BE2C (cell line): ENCODE measurements around the gene SPOCK3.

ENCODE experiments used
- DNase-seq: peaks from one replicate; pipeline ENCODE4 v3.0.0-alpha.2; 2020
- H3K27me3 ChIP-seq: fragments of 250-450 bp; sonication (Bioruptor Pico); 2 replicates; pipeline ENCODE4 v1.5.1; 2020; ENCODE audit warnings: mild to moderate bottlenecking
- H3K36me3 ChIP-seq: fragments of 250-450 bp; sonication (Bioruptor Pico); 2 replicates; pipeline ENCODE4 v1.5.1; 2020; ENCODE audit warnings: mild to moderate bottlenecking
- H3K4me1 ChIP-seq: fragments of 250-450 bp; sonication (Bioruptor Pico); 2 replicates; pipeline ENCODE4 v1.5.1; 2020
- H3K4me3 ChIP-seq: 2 replicates; pipeline ENCODE4 v1.5.1; 2011; ENCODE audit warnings: low read depth, low read length
- H3K9me3 ChIP-seq: fragments of 250-450 bp; sonication (Bioruptor Pico); 2 replicates; pipeline ENCODE4 v1.5.1; 2020
- TF ChIP-seq, protein P1 (sequence below): IDR thresholded peaks from 2 replicates; pipeline ENCODE4 v1.5.1; 2012; ENCODE audit warnings: mild to moderate bottlenecking, low read depth, low read length

The SPOCK3 gene

DNA sequence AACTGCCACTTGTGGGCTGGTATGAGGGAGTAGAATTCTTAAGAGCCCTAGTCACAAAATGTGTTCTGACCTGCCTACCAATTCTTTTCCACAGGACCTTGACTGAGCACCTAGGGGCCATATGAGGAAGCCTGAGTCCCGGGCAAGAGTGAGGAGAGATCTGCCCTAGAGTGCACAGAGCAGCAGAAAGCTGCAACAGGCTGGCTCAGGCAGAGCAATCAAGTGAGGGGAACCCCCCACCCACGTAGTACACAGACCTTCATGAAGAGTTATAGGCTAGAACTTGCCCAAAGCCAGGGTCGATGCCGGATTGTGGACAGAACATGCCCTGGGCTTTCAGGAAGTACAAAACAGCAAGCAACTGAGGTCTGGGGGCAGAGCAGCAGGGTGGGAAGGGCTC, 117.0 kb downstream of the SPOCK3 start:
- Histone ChIP-seq H3K4me1 (peaks cover 3% of the 10 kb centered on the region; the same call in 1 of the 2 replicates), H3K36me3 (no peaks in the 10 kb centered on the region), H3K9me3 (no peaks in the 10 kb centered on the region), H3K27me3 (no peaks in the 10 kb centered on the region), H3K4me3 (no peak overlapping the region)
- DNase-seq = no peak
- TF ChIP-seq, protein P1, sequence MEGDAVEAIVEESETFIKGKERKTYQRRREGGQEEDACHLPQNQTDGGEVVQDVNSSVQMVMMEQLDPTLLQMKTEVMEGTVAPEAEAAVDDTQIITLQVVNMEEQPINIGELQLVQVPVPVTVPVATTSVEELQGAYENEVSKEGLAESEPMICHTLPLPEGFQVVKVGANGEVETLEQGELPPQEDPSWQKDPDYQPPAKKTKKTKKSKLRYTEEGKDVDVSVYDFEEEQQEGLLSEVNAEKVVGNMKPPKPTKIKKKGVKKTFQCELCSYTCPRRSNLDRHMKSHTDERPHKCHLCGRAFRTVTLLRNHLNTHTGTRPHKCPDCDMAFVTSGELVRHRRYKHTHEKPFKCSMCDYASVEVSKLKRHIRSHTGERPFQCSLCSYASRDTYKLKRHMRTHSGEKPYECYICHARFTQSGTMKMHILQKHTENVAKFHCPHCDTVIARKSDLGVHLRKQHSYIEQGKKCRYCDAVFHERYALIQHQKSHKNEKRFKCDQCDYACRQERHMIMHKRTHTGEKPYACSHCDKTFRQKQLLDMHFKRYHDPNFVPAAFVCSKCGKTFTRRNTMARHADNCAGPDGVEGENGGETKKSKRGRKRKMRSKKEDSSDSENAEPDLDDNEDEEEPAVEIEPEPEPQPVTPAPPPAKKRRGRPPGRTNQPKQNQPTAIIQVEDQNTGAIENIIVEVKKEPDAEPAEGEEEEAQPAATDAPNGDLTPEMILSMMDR = no peak

DNA sequence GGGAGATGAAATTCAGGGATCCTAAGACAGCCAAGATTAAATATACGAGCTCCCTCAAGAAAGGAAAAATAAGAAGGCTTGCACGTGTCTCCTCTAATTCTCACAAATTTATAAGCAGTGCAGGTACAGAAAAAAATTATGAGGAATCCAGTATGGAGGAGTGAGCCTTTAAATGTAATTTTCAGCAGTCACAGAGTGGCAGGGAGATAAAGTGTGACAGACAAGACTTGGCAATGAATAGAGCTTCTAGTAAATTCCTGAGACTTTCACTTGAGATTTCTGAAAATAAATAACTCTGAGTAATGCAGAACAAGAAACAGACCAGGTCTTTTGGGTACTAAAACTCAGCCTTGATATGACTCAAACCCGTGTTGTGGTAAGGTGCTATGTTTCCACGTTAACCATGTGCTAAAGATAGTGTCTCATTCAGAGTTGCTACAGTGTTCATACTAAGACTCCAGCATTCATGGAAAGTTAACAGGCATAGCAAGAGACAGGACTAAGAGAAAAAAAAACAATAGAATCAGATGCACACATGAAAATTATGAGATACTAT, 119.8 kb downstream of the SPOCK3 start:
- Histone ChIP-seq H3K4me3 (no peak overlapping the region), H3K27me3 (no peaks in the 10 kb centered on the region), H3K36me3 (no peaks in the 10 kb centered on the region), H3K9me3 (no peaks in the 10 kb centered on the region), H3K4me1 (peaks cover 3% of the 10 kb centered on the region; the same call in 1 of the 2 replicates)
- no peak for DNase-seq
- TF ChIP-seq, protein P1 = no peak

DNA sequence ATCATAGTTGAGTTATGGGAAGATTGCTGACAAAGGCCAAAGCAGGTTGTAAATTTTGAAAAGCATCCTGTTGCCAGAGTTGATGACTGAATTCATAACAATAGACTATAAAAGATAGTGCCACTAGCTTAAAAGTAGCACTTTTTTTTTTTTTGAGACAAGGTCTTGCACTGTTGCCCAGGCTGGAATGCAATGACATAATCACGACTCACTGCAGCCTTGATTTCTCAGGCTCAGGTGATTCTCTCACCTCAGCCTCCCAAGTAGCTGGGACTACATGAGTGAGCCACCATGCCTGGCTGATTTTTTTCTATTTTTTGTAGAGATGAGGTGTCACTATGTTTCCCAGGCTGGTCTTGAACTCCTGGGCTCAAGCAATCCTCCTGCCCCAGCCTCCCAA, 122.7 kb downstream of the SPOCK3 start:
- no peaks in the 10 kb centered on the region for H3K27me3 ChIP-seq
- H3K4me3 ChIP-seq = no peak overlapping the region
- no peaks in the 10 kb centered on the region for H3K36me3 ChIP-seq
- no peaks in the 10 kb centered on the region for H3K9me3 ChIP-seq
- TF ChIP-seq, protein P1 = no peak
- peaks cover 3% of the 10 kb centered on the region; the same call in 1 of the 2 replicates for H3K4me1 ChIP-seq
- DNase-seq = no peak

DNA sequence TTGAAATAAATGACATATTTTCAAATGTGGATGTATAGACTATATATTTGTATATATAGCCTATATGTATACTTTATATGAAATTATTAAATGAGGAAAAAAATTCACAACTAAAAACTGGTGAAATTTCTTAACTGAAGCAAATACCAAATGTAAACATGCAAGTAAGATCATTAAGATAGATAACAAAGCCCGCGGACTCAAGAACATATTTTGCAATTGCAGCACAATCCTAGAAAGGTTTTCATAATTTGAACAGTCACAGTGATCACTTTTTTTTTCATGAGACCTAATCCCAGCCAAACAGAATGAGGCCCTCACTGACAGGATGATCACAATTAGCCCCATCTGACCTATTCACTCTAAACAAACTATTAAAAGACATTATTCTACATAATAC, 123.2 kb downstream of the SPOCK3 start:
- H3K27me3 ChIP-seq = no peaks in the 10 kb centered on the region

DNA sequence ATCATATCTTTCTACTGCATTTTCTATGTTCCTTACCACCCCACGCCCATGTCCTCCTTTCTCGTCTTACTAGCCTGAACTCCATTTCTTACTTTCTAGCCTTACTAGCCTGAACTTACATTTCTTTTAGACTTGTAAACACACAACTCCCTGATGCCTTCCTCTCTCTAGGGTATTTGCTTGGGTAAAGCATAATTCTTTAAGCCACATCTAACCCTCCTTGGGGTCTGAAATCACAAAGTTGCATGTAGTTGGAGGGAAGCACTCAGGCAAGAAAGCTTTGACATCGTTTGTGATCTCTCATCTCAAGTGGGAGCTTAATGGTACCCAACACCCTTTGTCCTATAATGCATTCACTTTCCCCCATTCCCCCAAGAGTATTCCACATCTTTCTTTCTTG, 124.4 kb downstream of the SPOCK3 start:
- no peak overlapping the region for H3K4me3 ChIP-seq
- H3K36me3 ChIP-seq = no peaks in the 10 kb centered on the region
- no peak for DNase-seq
- no peaks in the 10 kb centered on the region for H3K9me3 ChIP-seq
- TF ChIP-seq, protein P1 = no peak
- H3K27me3 ChIP-seq = no peaks in the 10 kb centered on the region
- peaks cover 3% of the 10 kb centered on the region; the same call in 1 of the 2 replicates for H3K4me1 ChIP-seq

More for the DNA sequence above, 123.2 kb downstream of the SPOCK3 start:
- H3K4me1 ChIP-seq = peaks cover 3% of the 10 kb centered on the region; the same call in 1 of the 2 replicates
- H3K4me3 ChIP-seq = no peak overlapping the region
- DNase-seq = no peak
- TF ChIP-seq, protein P1 = no peak
- H3K9me3 ChIP-seq = no peaks in the 10 kb centered on the region
- H3K36me3 ChIP-seq = no peaks in the 10 kb centered on the region

DNA sequence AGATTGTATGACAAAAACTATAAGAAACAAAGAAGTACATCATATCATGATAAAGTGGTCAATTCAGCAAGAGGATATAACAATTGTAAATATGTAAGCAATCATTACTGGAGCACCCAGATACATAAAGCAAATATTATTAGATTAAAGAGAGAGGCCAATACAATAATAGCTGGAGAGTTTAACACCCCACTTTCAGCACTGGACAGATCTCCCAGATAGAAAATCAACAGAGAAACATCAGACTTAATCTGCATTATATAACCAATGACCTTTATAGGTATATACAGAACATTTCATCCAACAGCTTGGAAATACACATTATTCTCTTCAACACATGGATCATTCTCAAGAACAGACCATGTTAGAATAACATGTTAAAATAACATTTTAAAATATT, 128.4 kb downstream of the SPOCK3 start:
- no peaks in the 10 kb centered on the region for H3K27me3 ChIP-seq
- TF ChIP-seq, protein P1 = no peak

More for the DNA sequence above, 128.4 kb downstream of the SPOCK3 start:
- Histone ChIP-seq H3K36me3 (no peaks in the 10 kb centered on the region), H3K4me3 (no peak overlapping the region), H3K4me1 (no peaks in the 10 kb centered on the region), H3K9me3 (no peaks in the 10 kb centered on the region)
- DNase-seq = no peak
